ENCODE measurements around the gene CFB.
"Not testable (repeated sequence)": the region's sequence is repeated elsewhere in the genome, so short reads cannot be mapped to it uniquely, and the experiment has no call there.

The CFB gene

DNA sequence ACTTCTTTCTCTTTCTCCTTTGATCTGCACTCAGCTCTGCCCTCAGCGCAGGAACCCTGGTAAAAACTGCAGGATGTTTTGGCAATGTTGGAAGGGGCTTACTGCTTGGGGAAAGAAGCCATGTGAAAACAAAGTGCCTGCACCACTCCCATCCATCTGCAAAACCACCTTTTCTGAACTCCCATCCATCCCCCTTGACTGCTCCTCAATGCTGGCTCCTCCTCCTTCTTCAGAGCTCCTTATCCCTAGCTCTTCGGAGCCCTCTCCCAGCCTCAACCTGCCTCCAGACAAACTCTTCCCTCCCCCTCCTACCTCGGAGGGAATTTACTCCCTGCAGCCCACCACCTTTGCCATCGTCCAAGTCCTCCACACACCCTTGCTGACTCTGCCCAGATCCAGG is 39.8 kb upstream of the CFB start:
- no peak overlapping the region for H3K27ac Mint-ChIP-seq

DNA sequence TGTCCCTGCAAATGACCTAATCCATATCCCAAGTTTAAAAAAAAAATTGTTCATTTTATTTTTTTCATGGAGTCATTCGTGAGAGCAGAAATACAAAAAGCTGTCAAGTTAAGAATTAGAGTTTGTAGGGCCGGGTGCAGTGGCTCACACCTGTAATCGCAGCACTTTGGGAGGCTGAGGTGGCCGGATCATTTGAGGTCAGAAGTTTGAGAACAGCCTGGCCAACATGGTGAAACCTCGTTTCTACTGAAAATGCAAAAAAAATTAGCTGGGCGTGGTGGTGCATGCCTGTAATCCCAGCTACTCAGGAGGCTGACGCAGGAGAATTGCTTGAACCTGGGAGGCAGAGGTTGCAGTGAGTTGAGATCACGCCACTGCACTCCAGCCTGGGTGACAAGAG is 39.2 kb upstream of the CFB start:
- not testable (repeated sequence) for H3K27ac Mint-ChIP-seq; H3K9me3 Mint-ChIP-seq; H3K36me3 Mint-ChIP-seq (ENCODE audit: low read depth)

More for the DNA sequence above, 39.8 kb upstream of the CFB start:
- Mint-ChIP-seq H3K4me1 (ENCODE audit: low read depth) (peaks cover 16% of the 10 kb centered on the region), H3K9me3 (no peaks in the 10 kb centered on the region), H3K36me3 (ENCODE audit: low read depth) (no peaks in the 10 kb centered on the region), H3K27me3 (ENCODE audit: low read depth) (peaks cover 14% of the 10 kb centered on the region), H3K4me3 (no peak overlapping the region)

DNA sequence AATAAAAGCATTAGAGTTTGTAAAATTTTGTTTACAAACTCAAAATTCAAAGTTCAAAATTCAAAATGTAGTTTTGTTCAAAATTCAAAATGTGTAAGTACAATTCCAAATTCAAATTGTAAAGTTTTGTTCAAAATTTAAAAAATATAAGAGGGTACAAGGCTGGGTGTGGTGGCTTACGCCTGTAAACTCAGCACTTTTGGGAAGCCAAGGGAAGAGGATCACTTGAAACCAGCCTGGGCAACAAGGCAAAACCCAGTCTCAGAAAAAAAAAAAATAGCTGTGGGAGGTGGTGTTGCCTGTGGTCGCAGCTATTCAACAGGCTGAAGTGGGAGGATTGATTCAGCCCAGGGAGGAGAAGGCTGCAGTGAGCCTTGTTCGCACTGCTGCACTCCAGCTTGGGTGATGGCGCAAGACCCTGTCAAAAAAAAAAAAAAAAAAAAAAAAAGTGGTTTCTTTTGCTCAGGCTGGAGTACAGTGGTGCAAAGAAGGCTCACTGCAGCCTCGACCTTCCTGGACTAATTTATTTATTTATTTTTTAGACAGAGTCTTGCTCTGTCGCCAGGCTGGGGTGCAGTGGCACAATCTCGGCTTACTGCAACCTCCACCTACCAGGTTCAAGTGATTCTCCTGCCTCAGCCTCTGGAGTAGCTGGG is 38.6 kb upstream of the CFB start:
- no peaks in the 10 kb centered on the region for H3K9me3 Mint-ChIP-seq
- peaks cover 17% of the 10 kb centered on the region for H3K4me1 Mint-ChIP-seq (ENCODE audit: low read depth)
- H3K27me3 Mint-ChIP-seq (ENCODE audit: low read depth), result peaks cover 14% of the 10 kb centered on the region
- H3K4me3 Mint-ChIP-seq, result no peak overlapping the region
- no peak overlapping the region for H3K27ac Mint-ChIP-seq
- no peaks in the 10 kb centered on the region for H3K36me3 Mint-ChIP-seq (ENCODE audit: low read depth)

More for the DNA sequence above, 39.2 kb upstream of the CFB start:
- not testable (repeated sequence) for H3K4me3 Mint-ChIP-seq
- Mint-ChIP-seq H3K4me1 (ENCODE audit: low read depth) (peaks cover 16% of the 10 kb centered on the region), H3K27me3 (ENCODE audit: low read depth) (peaks cover 14% of the 10 kb centered on the region)

GRCh38 chr6:31908255-31908654 is 37.6 kb upstream of the CFB start:
- not testable (repeated sequence) for H3K27me3 Mint-ChIP-seq (ENCODE audit: low read depth); H3K27ac Mint-ChIP-seq; H3K36me3 Mint-ChIP-seq (ENCODE audit: low read depth); H3K4me3 Mint-ChIP-seq; H3K9me3 Mint-ChIP-seq
- H3K4me1 Mint-ChIP-seq (ENCODE audit: low read depth), result peaks cover 11% of the 10 kb centered on the region

- Mint-ChIP-seq H3K36me3 (ENCODE audit: low read depth) (no peaks in the 10 kb centered on the region), H3K27ac (no peak overlapping the region), H3K27me3 (ENCODE audit: low read depth) (peaks cover 8% of the 10 kb centered on the region), H3K9me3 (no peaks in the 10 kb centered on the region), H3K4me1 (ENCODE audit: low read depth) (peaks cover 11% of the 10 kb centered on the region), H3K4me3 (no peak overlapping the region)
Measured at GRCh38 chr6:31908791-31909190, 37.1 kb upstream of the CFB start.

- H3K4me1 Mint-ChIP-seq (ENCODE audit: low read depth), result peaks cover 11% of the 10 kb centered on the region
- not testable (repeated sequence) for H3K27me3 Mint-ChIP-seq (ENCODE audit: low read depth); H3K4me3 Mint-ChIP-seq; H3K36me3 Mint-ChIP-seq (ENCODE audit: low read depth); H3K9me3 Mint-ChIP-seq; H3K27ac Mint-ChIP-seq
Measured at GRCh38 chr6:31909298-31909697, 36.6 kb upstream of the CFB start.

GRCh38 chr6:31911826-31912585 is 33.9 kb upstream of the CFB start:
- Mint-ChIP-seq H3K36me3 (ENCODE audit: low read depth) (no peaks in the 10 kb centered on the region), H3K4me3 (no peak overlapping the region), H3K4me1 (ENCODE audit: low read depth) (peaks cover 5% of the 10 kb centered on the region), H3K27ac (peak overlapping the region; percentile 15), H3K27me3 (ENCODE audit: low read depth) (peaks cover 5% of the 10 kb centered on the region), H3K9me3 (no peaks in the 10 kb centered on the region)

DNA sequence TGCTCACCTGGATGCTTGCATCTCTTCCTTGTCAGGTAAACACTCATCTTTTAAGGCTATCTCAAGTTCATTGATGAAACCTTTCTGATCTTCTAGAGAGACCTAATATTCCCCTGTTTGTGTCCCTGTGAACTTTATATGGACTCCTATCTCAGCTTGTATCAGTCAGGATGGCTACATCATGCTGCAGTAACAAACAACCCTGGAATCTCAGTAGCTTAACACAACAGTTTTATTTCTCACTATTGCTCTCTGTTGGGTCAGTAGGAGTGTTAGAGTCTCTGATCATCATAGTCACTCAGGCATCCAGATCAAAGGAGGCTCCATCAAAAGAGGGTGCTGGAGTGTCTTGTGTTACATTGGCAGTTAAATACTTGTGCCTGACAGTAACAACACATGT is 30.5 kb upstream of the CFB start:
- Mint-ChIP-seq H3K9me3 (no peaks in the 10 kb centered on the region), H3K27me3 (ENCODE audit: low read depth) (peaks cover 5% of the 10 kb centered on the region), H3K36me3 (ENCODE audit: low read depth) (no peaks in the 10 kb centered on the region), H3K27ac (no peak overlapping the region), H3K4me3 (no peak overlapping the region), H3K4me1 (ENCODE audit: low read depth) (peaks cover 3% of the 10 kb centered on the region)

DNA sequence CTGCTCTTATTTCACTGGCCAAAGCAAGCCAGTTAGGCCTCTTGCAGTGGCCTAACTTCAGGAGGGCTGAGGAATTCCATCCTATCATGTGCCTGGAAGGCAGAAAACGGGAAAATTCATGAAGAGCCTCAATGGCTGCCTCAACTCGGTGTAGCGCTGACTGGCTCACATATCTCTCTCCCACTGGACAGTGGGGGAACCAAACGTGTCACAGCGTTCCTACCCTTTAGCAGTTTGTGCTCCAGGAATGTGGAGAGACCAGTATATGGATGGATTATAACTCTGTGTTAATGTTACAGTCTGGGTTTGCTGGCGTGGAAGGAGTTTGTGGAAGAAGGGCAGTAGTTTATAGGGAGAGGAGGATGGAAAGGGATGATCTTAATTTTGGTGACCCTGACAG is 30.1 kb upstream of the CFB start:
- no peaks in the 10 kb centered on the region for H3K36me3 Mint-ChIP-seq (ENCODE audit: low read depth)
- H3K27me3 Mint-ChIP-seq (ENCODE audit: low read depth), result peaks cover 5% of the 10 kb centered on the region
- H3K27ac Mint-ChIP-seq, result no peak overlapping the region
- no peak overlapping the region for H3K4me3 Mint-ChIP-seq
- peaks cover 3% of the 10 kb centered on the region for H3K4me1 Mint-ChIP-seq (ENCODE audit: low read depth)
- no peaks in the 10 kb centered on the region for H3K9me3 Mint-ChIP-seq

- H3K4me1 Mint-ChIP-seq (ENCODE audit: low read depth), result no peaks in the 10 kb centered on the region
- H3K4me3 Mint-ChIP-seq, result no peak overlapping the region
- H3K27me3 Mint-ChIP-seq (ENCODE audit: low read depth), result peaks cover 5% of the 10 kb centered on the region
- no peak overlapping the region for H3K27ac Mint-ChIP-seq
- no peaks in the 10 kb centered on the region for H3K36me3 Mint-ChIP-seq (ENCODE audit: low read depth)
- H3K9me3 Mint-ChIP-seq, result no peaks in the 10 kb centered on the region
Measured at GRCh38 chr6:31918069-31918720, 27.7 kb upstream of the CFB start.

DNA sequence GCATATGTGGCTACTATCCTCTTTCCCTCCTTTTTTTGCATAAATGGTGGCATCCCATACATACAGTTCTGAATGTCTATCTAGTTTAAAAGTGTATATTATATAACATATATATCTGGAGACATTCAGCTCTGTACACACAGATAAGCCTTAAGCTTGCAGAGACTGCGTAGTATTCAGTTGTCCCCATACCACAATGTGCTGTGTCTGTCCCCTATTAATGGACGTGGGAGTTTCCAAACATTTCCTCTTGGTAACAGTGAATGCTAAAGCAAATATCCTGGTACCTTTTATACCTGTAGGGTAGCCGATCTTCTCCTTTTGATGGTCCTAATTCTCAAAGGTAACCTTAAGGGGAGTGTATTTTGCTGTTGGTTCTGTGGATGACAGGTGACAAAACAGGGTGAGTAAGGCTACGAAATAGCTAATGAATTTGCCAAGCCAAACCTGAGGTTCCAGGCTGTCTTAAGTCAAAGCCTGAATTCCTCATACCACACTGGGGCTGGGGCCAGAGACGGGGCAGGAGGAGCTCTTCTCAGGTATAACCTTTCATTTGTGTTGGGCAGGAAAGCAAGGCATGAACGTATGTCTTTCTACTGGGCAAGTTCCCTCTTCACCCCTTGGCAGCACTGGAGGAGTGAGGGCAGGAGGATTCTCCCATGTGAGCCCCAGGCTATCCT is 26.1 kb upstream of the CFB start:
- Mint-ChIP-seq H3K4me1 (ENCODE audit: low read depth) (no peaks in the 10 kb centered on the region), H3K4me3 (no peak overlapping the region), H3K27me3 (ENCODE audit: low read depth) (peaks cover 5% of the 10 kb centered on the region), H3K36me3 (ENCODE audit: low read depth) (no peaks in the 10 kb centered on the region), H3K9me3 (no peaks in the 10 kb centered on the region), H3K27ac (no peak overlapping the region)

DNA sequence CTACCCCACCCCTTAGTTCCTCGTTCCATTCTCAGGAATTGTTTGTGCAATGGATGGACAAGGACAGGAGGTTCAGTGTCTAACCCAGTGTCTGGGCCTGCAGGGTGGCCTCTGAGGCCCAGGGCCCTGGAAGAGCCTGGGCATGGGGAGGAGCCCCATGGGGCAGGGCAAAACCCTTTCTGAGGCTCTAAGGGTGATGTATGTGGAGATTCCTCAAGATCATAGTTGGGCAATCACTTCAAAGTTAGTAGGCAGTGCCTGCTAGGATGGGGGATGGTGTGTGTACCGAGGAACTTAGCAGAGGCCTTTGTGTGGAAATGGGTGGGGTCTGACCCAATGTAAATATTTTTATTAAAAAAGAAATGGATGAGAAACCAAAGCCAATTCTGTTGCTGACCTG is 25.1 kb upstream of the CFB start:
- Mint-ChIP-seq H3K9me3 (no peaks in the 10 kb centered on the region), H3K36me3 (ENCODE audit: low read depth) (no peaks in the 10 kb centered on the region), H3K4me1 (ENCODE audit: low read depth) (no peaks in the 10 kb centered on the region), H3K27ac (no peak overlapping the region), H3K4me3 (no peak overlapping the region), H3K27me3 (ENCODE audit: low read depth) (peaks cover 3% of the 10 kb centered on the region)

- no peak overlapping the region for H3K27ac Mint-ChIP-seq
- no peaks in the 10 kb centered on the region for H3K9me3 Mint-ChIP-seq
- H3K36me3 Mint-ChIP-seq (ENCODE audit: low read depth), result no peaks in the 10 kb centered on the region
- H3K4me3 Mint-ChIP-seq, result no peak overlapping the region
- no peaks in the 10 kb centered on the region for H3K27me3 Mint-ChIP-seq (ENCODE audit: low read depth)
- no peaks in the 10 kb centered on the region for H3K4me1 Mint-ChIP-seq (ENCODE audit: low read depth)
Measured at GRCh38 chr6:31922942-31923341, 23.0 kb upstream of the CFB start.

- Mint-ChIP-seq H3K4me3 (no peak within 1 kb of the TSS), H3K27me3 (ENCODE audit: low read depth) (no peaks in the 10 kb centered on the region), H3K4me1 (ENCODE audit: low read depth) (no peaks in the 10 kb centered on the region), H3K9me3 (no peaks in the 10 kb centered on the region), H3K36me3 (ENCODE audit: low read depth) (no peaks in the 10 kb centered on the region), H3K27ac (no peak within 1 kb of the TSS)
Measured at GRCh38 chr6:31927242-31927862, 18.5 kb upstream of the CFB start, which contains the start of gene C2. Gene C2 (plus strand): TSS chr6:31927717. CDS start chr6:31927753, 36 bp downstream.

All from T-helper 1 cell treated with Interleukin-12 subunit alpha and Interleukin-12 subunit beta and Interleukin-4 antibody, amounts not matched to agents 30 μg/mL and 1 μg/mL, for 36 hours (primary cell).